HG02884 (cell line): ENCODE data around the gene IL5.
"Not testable (repeated sequence)": the region's sequence is repeated elsewhere in the genome, so short reads cannot be mapped to it uniquely, and the experiment has no call there.

Experiments used
- ATAC-seq: cut with Tn5 transposase; IDR thresholded peaks from one replicate; pipeline ENCODE4 v1.9.1; 2021; ENCODE audit warnings: mild to moderate bottlenecking, moderate library complexity; ENCODE audit not compliant: unreplicated experiment

IL5 gene

DNA sequence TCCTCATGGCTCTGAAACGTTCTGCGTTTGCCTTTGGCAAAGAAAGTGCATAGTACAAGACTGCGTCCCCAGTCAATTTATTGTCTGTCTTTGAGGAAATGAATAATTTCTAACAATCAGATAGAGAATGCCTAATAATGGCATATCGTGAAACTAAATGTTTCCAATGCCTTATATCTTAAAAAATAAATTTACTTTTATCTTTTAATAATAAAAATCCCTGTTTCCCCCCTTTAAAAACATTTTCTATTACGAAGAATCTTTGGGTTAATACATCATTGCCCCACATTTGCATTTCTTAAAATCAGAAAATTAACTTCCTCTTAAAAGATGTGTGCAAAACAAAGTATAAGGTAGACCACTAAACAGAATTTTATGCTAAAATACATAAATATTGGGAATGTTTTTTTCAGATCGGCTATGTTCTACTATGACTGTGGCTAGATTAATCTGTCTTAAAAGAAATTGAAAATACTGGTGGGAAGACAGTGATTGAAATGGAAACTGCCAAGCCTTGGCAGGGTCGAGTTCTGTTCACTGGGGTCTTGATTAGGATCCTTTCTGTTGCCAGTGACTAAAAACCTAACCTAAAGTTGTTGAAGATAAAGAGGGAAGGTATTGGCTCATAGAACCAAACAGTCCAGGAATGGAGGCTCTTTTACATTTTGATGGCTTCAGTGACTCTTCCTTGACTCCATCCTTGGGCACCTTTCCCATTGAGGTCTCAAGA is at the start of gene IL5:
IL5 (minus strand) TSS at position 51 of the 730 bp plus-strand sequence; CDS start at position 7, 44 bp downstream.
- ATAC-seq, result no peak

DNA sequence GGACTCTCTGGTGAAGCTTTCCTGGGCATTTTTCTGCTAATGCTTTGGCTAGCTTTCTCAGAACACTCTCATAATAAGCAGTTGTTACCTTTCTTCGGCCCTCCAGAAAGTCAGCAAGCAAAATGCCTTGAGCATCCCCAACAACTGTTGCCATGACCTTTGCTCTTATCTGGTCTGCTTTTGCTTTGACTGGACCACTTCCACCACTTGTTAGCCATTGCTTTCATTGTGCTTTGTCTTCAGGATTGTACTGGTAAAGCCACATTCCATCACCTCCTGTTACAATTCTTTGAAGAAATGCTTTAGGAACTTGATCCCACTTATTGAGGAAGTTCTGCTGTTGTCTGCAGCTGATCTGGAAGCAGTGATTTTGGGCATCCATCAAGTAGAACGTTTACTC is 49.2 kb upstream of the IL5 start:
- no peak for ATAC-seq

DNA sequence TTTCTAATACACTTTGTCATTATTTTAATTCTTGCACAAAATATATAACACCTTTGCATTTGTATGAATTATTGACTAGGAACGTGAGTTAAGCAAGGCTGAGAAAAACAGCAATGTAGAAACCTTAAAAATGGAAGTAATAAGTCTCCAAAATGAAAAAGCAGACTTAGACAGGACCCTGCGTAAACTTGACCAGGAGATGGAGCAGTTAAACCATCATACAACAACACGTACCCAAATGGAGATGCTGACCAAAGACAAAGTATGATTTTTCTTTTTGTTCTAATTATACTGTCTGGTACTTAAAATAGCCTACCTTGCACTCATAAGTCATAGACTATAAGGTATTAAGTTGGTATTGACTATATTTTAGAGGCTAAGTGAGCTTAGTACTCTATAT is 47.8 kb upstream of the IL5 start:
- ATAC-seq, result no peak

- ATAC-seq, result no peak
Measured at GRCh38 chr5:132589467-132589866, 46.1 kb upstream of the IL5 start.

DNA sequence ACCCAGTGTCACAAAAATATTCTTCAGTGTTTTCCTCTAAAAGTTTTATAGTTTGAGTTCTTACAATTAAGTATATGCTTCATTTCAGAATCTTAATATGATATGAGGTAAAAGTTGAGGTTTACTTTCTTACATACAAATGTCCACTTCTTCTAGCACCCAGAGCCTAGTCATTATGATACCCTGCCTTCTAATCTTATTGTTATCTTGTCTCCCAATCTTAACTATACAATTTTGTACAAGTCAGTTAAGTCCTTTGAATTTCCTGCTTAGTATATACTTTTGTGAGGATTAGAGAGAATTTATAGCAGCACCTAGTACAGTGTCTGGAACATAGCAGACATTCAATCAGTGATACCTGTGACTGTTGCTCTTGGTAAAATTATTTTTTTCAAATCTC is 42.7 kb upstream of the IL5 start:
- ATAC-seq, result no peak

DNA sequence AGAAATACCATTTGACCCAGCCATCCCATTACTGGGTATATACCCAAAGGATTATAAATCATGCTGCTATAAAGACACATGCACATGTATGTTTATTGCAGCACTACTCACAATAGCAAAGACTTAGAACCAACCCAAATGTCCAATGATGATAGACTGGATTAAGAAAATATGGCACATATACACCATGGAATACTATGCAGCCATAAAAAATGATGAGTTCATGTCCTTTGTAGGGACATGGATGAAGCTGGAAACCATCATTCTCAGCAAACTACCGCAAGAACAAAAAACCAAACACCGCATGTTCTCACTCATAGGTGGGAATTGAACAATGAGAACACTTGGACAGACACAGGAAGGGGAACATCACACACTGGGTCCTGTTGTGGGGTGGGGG is 41.2 kb upstream of the IL5 start:
- ATAC-seq, result not testable (repeated sequence)

- ATAC-seq, result no peak
Measured at GRCh38 chr5:132576123-132576522, 32.8 kb upstream of the IL5 start.

GRCh38 chr5:132566657-132567056 is 23.3 kb upstream of the IL5 start:
- no peak for ATAC-seq

DNA sequence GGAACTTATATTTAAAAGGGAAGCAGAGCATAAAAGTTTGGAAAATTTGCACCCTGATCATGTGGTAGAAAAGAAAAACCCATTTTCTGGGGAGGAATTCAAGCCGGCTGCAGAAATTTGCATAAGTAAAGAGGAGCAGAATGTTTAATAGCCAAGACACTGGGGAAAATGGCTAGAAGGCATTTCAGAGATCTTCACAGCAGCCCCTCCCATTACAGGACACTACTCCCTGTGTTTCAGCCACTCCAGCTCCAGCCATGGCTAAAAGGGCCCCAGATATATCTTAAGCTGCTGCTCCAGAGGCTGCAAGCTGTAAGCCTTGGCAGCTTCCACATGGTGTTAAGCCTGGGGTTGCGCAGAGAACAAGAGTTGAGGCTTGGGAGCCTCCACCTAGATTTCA is 21.2 kb upstream of the IL5 start:
- not testable (repeated sequence) for ATAC-seq

DNA sequence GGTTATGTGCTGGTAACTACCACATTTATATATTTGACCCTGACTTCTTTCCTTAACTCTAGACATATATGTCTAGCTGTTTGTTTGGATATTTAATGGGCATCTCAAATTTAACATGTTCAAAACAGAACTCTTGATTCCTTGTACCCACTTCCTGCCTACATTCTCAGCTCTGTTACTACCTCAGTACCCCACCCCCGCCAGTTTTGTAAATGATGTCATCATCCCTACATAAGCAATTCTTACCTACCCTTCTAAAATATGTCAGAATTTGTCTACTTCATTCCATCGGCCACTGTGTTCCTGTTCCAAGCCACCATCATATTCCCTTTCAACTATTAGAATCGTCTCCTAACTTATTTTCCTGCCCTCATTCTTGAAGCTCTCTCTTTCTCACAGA is 18.3 kb upstream of the IL5 start:
- ATAC-seq, result no peak

DNA sequence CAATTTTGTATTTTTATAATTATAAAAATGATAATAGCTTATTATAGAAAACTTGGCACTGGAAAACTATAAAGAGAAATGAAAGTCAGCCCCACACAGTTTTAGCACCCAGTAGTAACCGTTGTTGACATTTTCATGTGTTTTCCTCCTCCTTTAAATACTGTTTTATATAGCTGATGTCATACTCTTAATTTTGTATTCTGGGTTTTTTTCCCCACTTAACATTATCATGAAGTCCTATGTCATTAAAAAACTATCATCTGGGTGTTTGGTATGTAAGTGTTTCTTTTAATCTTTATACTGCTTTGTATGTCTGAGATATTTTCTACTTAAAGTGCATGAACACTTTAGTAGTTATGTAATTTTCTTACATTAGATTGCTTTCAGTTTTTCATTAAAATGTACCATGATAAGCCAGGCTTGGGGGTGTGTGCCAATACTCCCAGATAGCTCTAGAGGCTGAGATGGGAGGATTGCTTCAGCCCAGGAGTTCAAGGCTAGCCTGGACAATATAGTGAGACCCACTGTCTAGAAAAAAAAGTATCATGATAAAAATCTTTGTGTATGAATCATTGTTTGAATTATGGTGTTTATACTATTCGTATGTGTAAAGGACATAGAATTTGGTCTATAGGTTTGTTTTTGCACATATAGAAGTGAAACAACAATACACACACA is 16.2 kb upstream of the IL5 start:
- no peak for ATAC-seq

GRCh38 chr5:132557478-132558172 is 14.3 kb upstream of the IL5 start:
- ATAC-seq, result peak; percentile 34

DNA sequence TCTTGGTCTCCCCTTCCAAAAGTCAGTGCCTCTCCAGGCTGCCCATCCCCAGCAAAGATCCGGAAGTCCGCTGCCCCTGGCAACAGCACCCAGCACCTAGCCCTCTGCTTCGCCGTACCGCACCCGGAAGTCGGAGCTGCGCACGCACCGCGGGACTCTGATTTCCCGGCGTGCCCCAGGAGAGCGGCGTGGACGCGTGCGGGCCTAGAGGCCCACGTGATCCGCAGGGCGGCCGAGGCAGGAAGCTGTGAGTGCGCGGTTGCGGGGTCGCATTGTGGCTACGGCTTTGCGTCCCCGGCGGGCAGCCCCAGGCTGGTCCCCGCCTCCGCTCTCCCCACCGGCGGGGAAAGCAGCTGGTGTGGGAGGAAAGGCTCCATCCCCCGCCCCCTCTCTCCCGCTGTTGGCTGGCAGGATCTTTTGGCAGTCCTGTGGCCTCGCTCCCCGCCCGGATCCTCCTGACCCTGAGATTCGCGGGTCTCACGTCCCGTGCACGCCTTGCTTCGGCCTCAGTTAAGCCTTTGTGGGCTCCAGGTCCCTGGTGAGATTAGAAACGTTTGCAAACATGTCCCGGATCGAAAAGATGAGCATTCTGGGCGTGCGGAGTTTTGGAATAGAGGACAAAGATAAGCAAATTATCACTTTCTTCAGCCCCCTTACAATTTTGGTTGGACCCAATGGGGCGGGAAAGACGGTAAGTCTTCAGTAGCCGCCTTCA is 13.6 kb upstream of the IL5 start, which contains the start of gene RAD50:
RAD50 (plus strand) TSS at position 215 of the 715 bp plus-strand sequence; CDS start at position 563, 348 bp downstream.
- ATAC-seq, result peak; percentile 95

GRCh38 chr5:132556153-132556762 is 12.9 kb upstream of the IL5 start:
- ATAC-seq, result no peak

GRCh38 chr5:132549576-132549975 is 6.3 kb upstream of the IL5 start:
- no peak for ATAC-seq

GRCh38 chr5:132548834-132549233 is 5.5 kb upstream of the IL5 start:
- ATAC-seq, result not testable (repeated sequence)

DNA sequence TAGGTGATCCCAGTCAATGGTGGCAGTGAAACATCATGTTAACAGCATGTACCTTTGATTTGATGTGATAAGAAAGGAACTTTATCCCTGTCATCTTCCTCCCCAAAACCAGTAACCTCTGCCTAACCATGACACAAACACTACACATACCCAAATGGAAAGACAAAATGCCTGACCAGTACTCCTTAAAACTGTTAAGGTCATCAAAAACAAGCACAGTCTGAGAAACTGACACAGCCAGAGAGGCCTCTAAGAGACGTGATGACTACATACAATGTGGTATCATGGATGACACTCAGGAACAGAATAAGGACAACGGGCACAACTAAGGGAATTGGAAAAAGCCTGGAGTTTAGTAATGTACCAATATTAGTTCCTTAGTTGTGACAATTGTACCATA is 3.9 kb upstream of the IL5 start:
- no peak for ATAC-seq

- ATAC-seq, result no peak
Measured at GRCh38 chr5:132546108-132546507, 2.8 kb upstream of the IL5 start.

DNA sequence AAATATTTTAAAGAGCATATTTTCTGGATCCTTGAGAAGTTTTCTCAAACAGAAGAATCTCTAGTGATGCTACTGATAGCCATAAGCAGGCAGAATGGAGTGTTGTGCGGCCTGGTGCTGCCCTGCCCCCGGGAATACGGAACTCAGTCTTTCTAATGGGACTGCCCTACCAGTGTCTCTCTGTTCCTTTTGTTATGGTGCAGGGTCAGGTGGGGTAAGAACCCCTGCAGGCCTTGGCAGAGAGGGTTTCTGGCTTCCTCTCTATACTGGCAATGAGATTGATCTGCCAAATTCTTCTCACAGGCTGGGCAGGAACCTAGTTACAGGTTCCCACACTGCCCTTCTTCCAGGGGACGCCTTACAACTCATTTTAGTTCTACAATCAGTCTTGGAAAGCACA is 2.6 kb downstream of the IL5 start:
- ATAC-seq, result no peak

DNA sequence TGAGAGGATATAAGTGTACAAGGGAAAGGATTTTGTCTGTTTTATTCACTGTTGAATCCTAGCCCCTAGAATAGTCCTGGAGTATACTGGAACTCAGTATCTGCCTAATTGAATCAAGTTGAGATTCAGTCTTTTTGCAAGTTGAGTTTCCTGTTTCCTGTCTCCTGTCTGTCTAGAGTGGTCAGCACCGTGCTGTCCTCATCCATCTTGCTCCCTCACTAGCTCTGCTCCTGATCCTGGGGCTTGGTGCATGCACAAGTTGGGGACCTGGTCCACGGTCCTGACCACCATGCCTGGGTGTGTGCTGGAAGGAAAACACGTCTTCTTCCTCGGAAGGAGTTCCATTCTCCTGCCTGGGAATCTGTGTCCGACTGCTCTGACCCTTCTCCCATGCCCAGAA is 3.2 kb downstream of the IL5 start:
- ATAC-seq, result no peak

DNA sequence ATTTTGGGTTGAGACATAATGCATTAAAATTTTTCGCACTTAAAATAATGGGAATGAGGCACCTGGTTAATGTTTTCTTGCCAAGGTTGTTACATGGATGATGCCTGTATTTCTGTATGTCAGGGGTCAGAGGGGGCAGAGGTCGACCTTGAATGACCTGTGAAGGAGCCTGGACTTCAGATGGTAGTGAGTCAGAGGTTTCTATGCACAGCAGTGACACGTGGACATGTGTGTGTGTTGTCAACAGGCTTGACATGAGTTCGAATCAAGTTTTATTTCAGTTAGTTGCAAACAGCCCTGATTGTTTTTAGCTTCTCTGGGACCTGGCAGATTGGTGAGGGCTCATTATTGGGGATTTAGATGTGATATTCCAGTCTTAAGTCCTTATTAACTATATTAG is 3.6 kb downstream of the IL5 start:
- no peak for ATAC-seq
